Right lobe of liver (tissue), 6 donors: ENCODE results near the gene CLPTM1L. TPM values are rescaled to one million over a fixed set of nuclear protein-coding genes. Genes with fewer than 3 reads are reported as not detected.
A peak's percentile ranks its signal among the peaks of the same experiment; 100 is the strongest.
"Not testable (repeated sequence)": the region's sequence is repeated elsewhere in the genome, so short reads cannot be mapped to it uniquely, and the experiment has no call there.

ENCODE experiments used
- ATAC-seq, 4 donors: fragments of 200-7000 bp; cut with Tn5 transposase; one replicate each; pipeline ENCODE4 v1.9.1; 2020; ENCODE audit warnings: mild to moderate bottlenecking in 4 of 4, moderate library complexity in 4 of 4
- DNase-seq, 3 donors: peaks; one replicate each; pipeline ENCODE4 v3.0.0-alpha.2; 2020
- H3K27ac ChIP-seq, 3 donors: fragments of 200-600 bp; one replicate each; pipeline ENCODE4 v1.8.0; 2022
- H3K27me3 ChIP-seq, 2 donors: fragments of 200-600 bp; one replicate each; pipeline ENCODE4 v1.8.0; 2022
- H3K36me3 ChIP-seq, 4 donors: fragments of 200-600 bp; sonication (generic) in 1 of 4; one replicate each; pipeline versions ENCODE4 v1.5.1 to v1.8.0; 2017 to 2022; ENCODE audit warnings: control low read depth in 1 of 4
- H3K4me1 ChIP-seq, 4 donors: fragments of 200-600 bp; sonication (generic) in 1 of 4; one replicate each; pipeline versions ENCODE4 v1.5.1 to v1.8.0; 2017 to 2022; ENCODE audit warnings: control low read depth in 1 of 4
- H3K4me3 ChIP-seq, 3 donors: fragments of 200-600 bp; one replicate each; pipeline ENCODE4 v1.8.0; 2022
- H3K9me3 ChIP-seq, 4 donors: fragments of 200-600 bp; sonication (generic) in 1 of 4; one replicate each; pipeline versions ENCODE4 v1.5.1 to v1.8.0; 2017 to 2022; ENCODE audit warnings: control low read depth in 1 of 4
- POLR2A ChIP-seq: fragments of 450-650 bp; IDR thresholded peaks from one replicate; pipeline ENCODE4 v1.6.1; 2017; ENCODE audit warnings: antibody characterized with exemption, mild to moderate bottlenecking
- WGBS: methylation state at CpG from one replicate; pipeline ENCODE4 v1.1.6; 2018; ENCODE audit warnings: low coverage, low lambda C conversion rate; ENCODE audit not compliant: insufficient coverage; ENCODE audit errors: missing lambda C conversion rate; 5-methylcytosine and 5-hydroxymethylcytosine counted together
- intact Hi-C, 2 donors: fragments of 100-400 bp; cut with DNase I; formaldehyde crosslinking; loops; one replicate each; pipeline versions ENCODE4 v1.11.2 to v1.14.1; 2022
- total RNA-seq, 6 experiments: library from RNA; depleted of rRNA in 2 of 6; stranded (reverse); fragments of >200 nt in 2 of 6; fragmentation: NEBNext Ultra II Directional in 3 of 6; extraction: Animal tissue kit (Norgen Biotek cat#: 25700) in 3 of 6; gene quantifications; one replicate each; pipeline versions ENCODE4 v1.1.0 to v1.2.4, GENCODE V29; 2016 to 2023
- TF ChIP-seq, protein P1 (sequence below), 4 donors: fragments of 200-600 bp in 3 of 4; fragments of 450-650 bp in 1 of 4; IDR thresholded peaks; one replicate each; pipeline versions ENCODE4 v1.5.1 to v1.8.0; 2016 to 2022; ENCODE audit warnings: antibody characterized with exemption in 4 of 4, mild to moderate bottlenecking in 2 of 4
- donor health status: DM: no; HTN: yes; CAD: no.
- donor health status: DM: no; HTN: no; CAD: no.
- donor health status: DM: no; HTN: no; CAD: no.
- donor health status: DM: no; HTN: yes; CAD: no.
- donor health status: DM: no; HTN: yes; CAD: no.

Gene CLPTM1L
- total RNA-seq, 6 experiments from 2014 or later, result 63.8 to 155 (median 128) TPM

DNA sequence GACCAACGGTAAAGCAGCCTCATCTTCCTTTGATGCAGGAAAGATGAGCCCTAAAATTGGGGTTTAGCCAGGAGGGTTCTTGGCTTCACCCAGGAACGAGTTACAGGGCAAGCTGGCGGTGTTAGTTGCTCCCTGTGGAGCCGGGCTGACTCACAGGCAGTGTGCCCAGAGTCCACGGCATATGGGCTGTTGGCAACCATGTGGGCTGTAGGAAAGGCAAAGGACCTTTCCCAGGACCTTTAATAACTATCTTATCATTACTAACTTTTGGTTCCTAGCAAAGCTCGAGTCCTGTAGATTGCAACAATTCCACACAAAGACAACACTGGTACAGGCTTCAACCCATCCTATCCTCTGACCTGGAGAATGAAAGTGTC lies 29.8 kb upstream of the CLPTM1L start:
- no peaks in the 10 kb centered on the region for H3K9me3 ChIP-seq
- TF ChIP-seq, protein P1, sequence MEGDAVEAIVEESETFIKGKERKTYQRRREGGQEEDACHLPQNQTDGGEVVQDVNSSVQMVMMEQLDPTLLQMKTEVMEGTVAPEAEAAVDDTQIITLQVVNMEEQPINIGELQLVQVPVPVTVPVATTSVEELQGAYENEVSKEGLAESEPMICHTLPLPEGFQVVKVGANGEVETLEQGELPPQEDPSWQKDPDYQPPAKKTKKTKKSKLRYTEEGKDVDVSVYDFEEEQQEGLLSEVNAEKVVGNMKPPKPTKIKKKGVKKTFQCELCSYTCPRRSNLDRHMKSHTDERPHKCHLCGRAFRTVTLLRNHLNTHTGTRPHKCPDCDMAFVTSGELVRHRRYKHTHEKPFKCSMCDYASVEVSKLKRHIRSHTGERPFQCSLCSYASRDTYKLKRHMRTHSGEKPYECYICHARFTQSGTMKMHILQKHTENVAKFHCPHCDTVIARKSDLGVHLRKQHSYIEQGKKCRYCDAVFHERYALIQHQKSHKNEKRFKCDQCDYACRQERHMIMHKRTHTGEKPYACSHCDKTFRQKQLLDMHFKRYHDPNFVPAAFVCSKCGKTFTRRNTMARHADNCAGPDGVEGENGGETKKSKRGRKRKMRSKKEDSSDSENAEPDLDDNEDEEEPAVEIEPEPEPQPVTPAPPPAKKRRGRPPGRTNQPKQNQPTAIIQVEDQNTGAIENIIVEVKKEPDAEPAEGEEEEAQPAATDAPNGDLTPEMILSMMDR (IDR thresholded peaks at IDR 0.05), result no peak
- TF ChIP-seq POLR2A, result no peak
- H3K36me3 ChIP-seq, result no peaks in the 10 kb centered on the region
- H3K27ac ChIP-seq, result no peak overlapping the region
- no peaks in the 10 kb centered on the region for H3K27me3 ChIP-seq
- ATAC-seq, result peak in 1 of 4 donors; percentile 31
- no peaks in the 10 kb centered on the region for H3K4me1 ChIP-seq
- WGBS, result 35% methylated on average over 6 of the region's 6 CpGs
- peak in 1 of 3 donors; percentile 20 for DNase-seq
- intact Hi-C loops, result no loop called here
- H3K4me3 ChIP-seq, result no peak overlapping the region

DNA sequence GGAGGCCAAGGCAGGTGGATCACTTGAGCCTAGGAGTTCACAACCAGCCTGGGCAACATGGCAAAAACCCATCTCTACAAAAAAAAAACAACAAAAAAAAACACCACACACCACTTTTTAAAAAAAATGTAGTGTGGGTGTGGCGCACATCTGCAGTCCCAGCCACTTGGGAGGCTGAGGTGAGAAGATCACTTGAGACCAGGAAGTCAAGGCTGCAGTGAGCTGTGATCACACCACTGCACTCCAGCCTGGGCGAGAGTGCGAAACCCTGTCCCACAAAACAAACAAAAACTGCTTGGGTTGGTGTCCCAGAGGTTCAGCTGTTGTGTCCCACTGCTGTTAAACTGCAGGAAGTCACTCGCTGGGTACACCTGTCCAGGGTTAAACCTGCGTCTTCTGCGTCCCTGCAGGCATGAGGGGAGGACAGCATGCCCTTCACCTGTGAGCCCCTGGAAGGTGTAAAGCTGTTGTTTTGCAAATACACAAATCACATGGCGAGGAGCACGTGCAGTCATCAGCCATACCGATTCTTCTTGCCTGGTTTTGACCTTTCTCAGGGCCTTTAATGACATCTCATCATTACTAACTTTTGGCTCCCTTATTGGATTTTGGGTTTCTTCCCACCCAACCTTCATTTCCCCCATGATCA lies 29.3 kb upstream of the CLPTM1L start:
- 41% methylated on average over 4 of the region's 9 CpGs for WGBS
- intact Hi-C loops, result no loop called here
- no peak overlapping the region for H3K27ac ChIP-seq
- H3K4me3 ChIP-seq, result no peak overlapping the region
- DNase-seq, result peak in 1 of 3 donors; percentile 6
- ATAC-seq, result no peak
- H3K4me1 ChIP-seq, result no peaks in the 10 kb centered on the region
- no peaks in the 10 kb centered on the region for H3K27me3 ChIP-seq
- H3K9me3 ChIP-seq, result no peaks in the 10 kb centered on the region
- no peaks in the 10 kb centered on the region for H3K36me3 ChIP-seq
- TF ChIP-seq POLR2A, result no peak
- TF ChIP-seq, protein P1 (IDR thresholded peaks at IDR 0.05), result no peak

DNA sequence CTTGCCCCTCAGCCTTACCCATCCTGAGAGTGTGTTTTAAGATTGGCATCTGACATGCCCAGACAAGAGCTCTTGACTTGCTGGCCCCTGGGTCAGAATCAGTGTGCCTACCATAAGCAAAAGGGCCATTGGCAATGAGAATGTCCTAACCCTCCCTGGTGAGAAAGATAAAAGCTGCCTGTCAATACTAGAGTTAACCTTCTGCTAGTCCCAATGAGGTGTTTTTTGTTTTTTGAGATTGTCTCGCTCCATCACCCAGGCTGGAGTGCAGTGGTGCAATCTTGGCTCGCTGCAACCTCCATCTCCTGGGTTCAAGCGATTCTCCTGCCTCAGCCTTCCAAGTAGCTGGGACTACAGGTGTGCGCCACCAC lies 27.1 kb upstream of the CLPTM1L start:
- intact Hi-C loops, ATAC-seq, H3K27ac ChIP-seq, H3K27me3 ChIP-seq, H3K9me3 ChIP-seq, H3K4me3 ChIP-seq, H3K36me3 ChIP-seq, H3K4me1 ChIP-seq: not testable (repeated sequence)
- 75% methylated on average over 2 of the region's 4 CpGs for WGBS
- peak in 1 of 3 donors; percentile 11 for DNase-seq

DNA sequence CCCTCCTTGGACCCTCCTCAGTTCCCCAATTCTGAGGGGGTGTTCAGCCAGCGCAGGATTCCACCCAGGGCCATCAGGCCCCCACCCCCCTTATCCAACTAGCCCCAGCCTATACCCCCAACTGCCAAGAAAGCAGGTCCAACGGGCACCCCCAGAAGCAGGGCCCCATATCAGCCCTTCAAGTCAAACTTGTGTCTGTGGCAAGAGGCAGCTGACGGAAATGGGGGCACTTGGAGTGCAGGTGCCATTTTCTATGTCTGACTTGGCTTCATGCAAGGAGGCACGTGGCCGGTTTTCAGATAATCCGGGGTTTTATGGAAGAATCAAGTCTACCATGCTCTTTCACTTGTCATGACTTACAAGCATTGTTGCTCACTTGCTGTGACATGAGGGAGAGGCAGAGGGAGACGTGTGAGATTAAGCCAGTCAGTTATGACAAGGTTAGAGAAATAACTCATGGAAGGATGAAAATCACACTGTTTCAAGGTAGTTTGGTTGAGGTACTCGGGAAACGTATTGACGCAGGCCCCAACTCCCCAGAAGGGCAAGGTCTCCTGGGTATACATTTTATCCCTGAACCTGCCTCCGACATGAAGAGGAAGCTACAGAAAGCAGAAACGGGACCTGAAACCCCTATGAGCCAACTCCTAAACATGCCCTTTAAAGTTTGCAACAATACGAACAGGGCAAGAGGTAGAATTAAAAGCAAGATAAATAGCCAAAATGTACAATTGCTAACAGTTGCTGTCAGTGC lies 26.5 kb upstream of the CLPTM1L start:
- no peaks in the 10 kb centered on the region for H3K27me3 ChIP-seq
- H3K36me3 ChIP-seq, result no peaks in the 10 kb centered on the region
- no peak overlapping the region for H3K4me3 ChIP-seq
- H3K4me1 ChIP-seq, result no peaks in the 10 kb centered on the region
- H3K9me3 ChIP-seq, result no peaks in the 10 kb centered on the region
- no peak for ATAC-seq
- H3K27ac ChIP-seq, result no peak overlapping the region
- peak in 1 of 3 donors; percentile 23 for DNase-seq
- TF ChIP-seq, protein P1 (IDR thresholded peaks at IDR 0.05), result no peak
- TF ChIP-seq POLR2A, result no peak
- 72% methylated on average over 11 of the region's 13 CpGs for WGBS
- intact Hi-C loops, result no loop called here

DNA sequence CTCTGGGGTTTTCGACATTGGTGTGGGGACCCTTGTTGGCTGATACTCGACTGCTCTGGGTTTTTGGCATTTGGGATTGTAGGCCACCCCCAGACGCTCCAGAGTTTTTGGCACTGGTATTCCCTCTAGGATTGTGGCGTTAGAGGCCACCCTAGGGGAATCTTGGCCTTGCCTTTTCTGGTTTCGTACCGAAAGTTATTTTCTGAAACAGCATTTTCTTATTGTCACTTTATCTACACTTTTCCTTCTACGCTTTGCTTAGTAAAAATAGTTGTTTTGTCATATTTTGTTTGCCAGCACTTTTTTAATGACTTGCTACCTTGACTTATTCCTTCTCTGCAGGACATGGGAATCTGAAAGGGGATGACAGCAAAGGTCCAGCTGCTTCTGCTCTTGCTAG lies 25.1 kb upstream of the CLPTM1L start:
- TF ChIP-seq POLR2A, result no peak
- TF ChIP-seq, protein P1 (IDR thresholded peaks at IDR 0.05), result no peak
- intact Hi-C loops, result no loop called here
- WGBS, result 78% methylated on average over 4 of the region's 7 CpGs

More for the DNA sequence above, 25.1 kb upstream of the CLPTM1L start:
- no peak for ATAC-seq
- Histone ChIP-seq H3K27me3 (no peaks in the 10 kb centered on the region), H3K27ac (no peak overlapping the region), H3K4me3 (no peak overlapping the region), H3K4me1 (no peaks in the 10 kb centered on the region), H3K36me3 (no peaks in the 10 kb centered on the region), H3K9me3 (no peaks in the 10 kb centered on the region)
- no peak for DNase-seq
